Measurements from ENCODE around the gene APLNR. TPM values are rescaled to one million over a fixed set of nuclear protein-coding genes. Genes with fewer than 3 reads are reported as not detected.

The APLNR gene
- total and polyA plus RNA-seq, 2 donors (not counting 1 experiment from before 2014, with no cell fraction given) = not detected

GRCh38 chr11:57210781-57211180 is 26.3 kb downstream of the APLNR start:
- Histone ChIP-seq H3K4me1 (ENCODE audit: control insufficient read depth in 2 of 2, insufficient read depth in 2 of 2, low read length in 2 of 2) (no peaks in the 10 kb centered on the region), H3K9me3 (ENCODE audit: control extremely low read depth in 1 of 3, control insufficient read depth in 2 of 3, insufficient read depth in 1 of 3, low read length in 2 of 3) (no peaks in the 10 kb centered on the region), H3K4me2 (replicated peaks; ENCODE audit: low read depth, low read length, poor library complexity, severe bottlenecking) (no peak overlapping the region), H3K79me2 (ENCODE audit: control insufficient read depth, insufficient read depth, low read length) (no peaks in the 10 kb centered on the region), H2AFZ (ENCODE audit: insufficient read depth, low read depth, low read length, poor library complexity, severe bottlenecking) (no peak overlapping the region), H3K4me3 (ENCODE audit: control extremely low read depth in 1 of 5, extremely low read depth in 1 of 5, insufficient read depth in 1 of 5, low read depth in 2 of 5, low read length in 4 of 5) (no peak overlapping the region), H3K27ac (ENCODE audit: low read length in 2 of 2) (no peak overlapping the region), H4K20me1 (ENCODE audit: control insufficient read depth, insufficient read depth, low read length, poor library complexity, severe bottlenecking) (no peaks in the 10 kb centered on the region), H3K36me3 (replicated peaks in 1 of 2; ENCODE audit: control extremely low read depth in 1 of 2, control insufficient read depth in 1 of 2, extremely low read depth in 1 of 2, insufficient read depth in 2 of 2, low read length in 1 of 2) (no peaks in the 10 kb centered on the region), H3K9ac (ENCODE audit: low read length) (no peak overlapping the region), H3K27me3 (replicated peaks in 1 of 4; ENCODE audit: control extremely low read depth in 1 of 4, control insufficient read depth in 3 of 4, insufficient read depth in 4 of 4, low read length in 3 of 4) (peaks cover 0 to 4% (median 0%) of the 10 kb centered on the region in 4 experiments)
- H3K9me3 Mint-ChIP-seq (ENCODE audit: insufficient read depth) = no peaks in the 10 kb centered on the region
- no peak overlapping the region for H3K27ac Mint-ChIP-seq
- 31% methylated on average over 2 of the region's 7 CpGs for WGBS (ENCODE audit: insufficient coverage)
- peaks cover 17% of the 10 kb centered on the region for H3K27me3 Mint-ChIP-seq
- TF ChIP-seq CTCF (IDR thresholded peaks at IDR 0.05) (no peak), EZH2 (IDR thresholded peaks at IDR 0.05; ENCODE audit: borderline replicate concordance, insufficient read depth, low read depth, low read length, poor library complexity, severe bottlenecking) (no peak)
- CTCF ChIA-PET = interaction anchor here (1.3 kb wide), 1 partner anchor 38 kb away, joined by 3 read pairs; no protein-coding TSS in a partner anchor
- H3K4me3 Mint-ChIP-seq = no peak overlapping the region
- POLR2A ChIA-PET = no interaction called here
- no peak for DNase-seq
- intact Hi-C loops (cut with micrococcal nuclease) = no loop called here
- no peaks in the 10 kb centered on the region for H3K4me1 Mint-ChIP-seq
- no peak for ATAC-seq (ENCODE audit: low read depth)

- Mint-ChIP-seq H3K4me3 (no peak overlapping the region), H3K9me3 (ENCODE audit: insufficient read depth) (no peaks in the 10 kb centered on the region), H3K4me1 (no peaks in the 10 kb centered on the region), H3K27me3 (peaks cover 25% of the 10 kb centered on the region), H3K27ac (no peak overlapping the region)
- H2AFZ ChIP-seq (ENCODE audit: insufficient read depth, low read depth, low read length, poor library complexity, severe bottlenecking) = no peak overlapping the region
- intact Hi-C loops (cut with micrococcal nuclease) = no loop called here
- DNase-seq (no peak), ATAC-seq (ENCODE audit: low read depth) (no peak)
- H3K4me2 ChIP-seq (replicated peaks; ENCODE audit: low read depth, low read length, poor library complexity, severe bottlenecking) = no peak overlapping the region
- H3K27ac ChIP-seq (ENCODE audit: low read length in 2 of 2) = no peak overlapping the region
- ChIA-PET CTCF (no interaction called here), POLR2A (no interaction called here)
- H3K4me3 ChIP-seq (ENCODE audit: control extremely low read depth in 1 of 5, extremely low read depth in 1 of 5, insufficient read depth in 1 of 5, low read depth in 2 of 5, low read length in 4 of 5) = no peak overlapping the region
- H3K9me3 ChIP-seq (ENCODE audit: control extremely low read depth in 1 of 3, control insufficient read depth in 2 of 3, insufficient read depth in 1 of 3, low read length in 2 of 3) = no peaks in the 10 kb centered on the region
- no peaks in the 10 kb centered on the region for H3K36me3 ChIP-seq (replicated peaks in 1 of 2; ENCODE audit: control extremely low read depth in 1 of 2, control insufficient read depth in 1 of 2, extremely low read depth in 1 of 2, insufficient read depth in 2 of 2, low read length in 1 of 2)
- no peak overlapping the region for H3K9ac ChIP-seq (ENCODE audit: low read length)
- TF ChIP-seq CTCF (IDR thresholded peaks at IDR 0.05) = no peak
- no peak for TF ChIP-seq EZH2 (IDR thresholded peaks at IDR 0.05; ENCODE audit: borderline replicate concordance, insufficient read depth, low read depth, low read length, poor library complexity, severe bottlenecking)
- H4K20me1 ChIP-seq (ENCODE audit: control insufficient read depth, insufficient read depth, low read length, poor library complexity, severe bottlenecking) = no peaks in the 10 kb centered on the region
- no peaks in the 10 kb centered on the region for H3K79me2 ChIP-seq (ENCODE audit: control insufficient read depth, insufficient read depth, low read length)
- no peaks in the 10 kb centered on the region for H3K4me1 ChIP-seq (ENCODE audit: control insufficient read depth in 2 of 2, insufficient read depth in 2 of 2, low read length in 2 of 2)
- peaks cover 0 to 4% (median 0%) of the 10 kb centered on the region in 4 experiments for H3K27me3 ChIP-seq (replicated peaks in 1 of 4; ENCODE audit: control extremely low read depth in 1 of 4, control insufficient read depth in 3 of 4, insufficient read depth in 4 of 4, low read length in 3 of 4)
- 35% methylated on average over 5 of the region's 6 CpGs for WGBS (ENCODE audit: insufficient coverage)
Measured at GRCh38 chr11:57207168-57207567, 29.9 kb downstream of the APLNR start.
